Upper lobe of left lung (tissue), 6 donors: Measurements from ENCODE around the gene PTPRD. TPM values are rescaled to one million over a fixed set of nuclear protein-coding genes. Genes with fewer than 3 reads are reported as not detected.

Experiments used
- ATAC-seq, 2 donors: fragments of 200-7000 bp; cut with Tn5 transposase; one replicate each; pipeline ENCODE4 v1.9.1; 2022; ENCODE audit warnings: mild to moderate bottlenecking in 2 of 2, moderate library complexity in 2 of 2; ENCODE audit not compliant: low FRiP score in 2 of 2
- DNase-seq, 2 donors: peaks; one replicate each; pipeline ENCODE4 v3.0.0-alpha.2; 2019 to 2020
- H3K27ac ChIP-seq, 4 donors: fragments of 200-600 bp; sonication (generic); one replicate each; pipeline ENCODE4 v1.5.1; 2016 to 2019
- H3K27me3 ChIP-seq, 4 donors: fragments of 200-600 bp; sonication (generic); one replicate each; pipeline ENCODE4 v1.5.1; 2017 to 2019
- H3K36me3 ChIP-seq, 4 donors: fragments of 200-600 bp; sonication (generic); one replicate each; pipeline ENCODE4 v1.5.1; 2016 to 2019
- H3K4me1 ChIP-seq, 4 donors: fragments of 200-600 bp; sonication (generic); one replicate each; pipeline ENCODE4 v1.5.1; 2018 to 2019
- H3K4me3 ChIP-seq, 4 donors: fragments of 200-600 bp; sonication (generic); one replicate each; pipeline ENCODE4 v1.5.1; 2017 to 2019; ENCODE audit warnings: mild to moderate bottlenecking in 2 of 4, moderate library complexity in 1 of 4
- H3K9me3 ChIP-seq, 4 donors: fragments of 200-600 bp; sonication (generic); one replicate each; pipeline ENCODE4 v1.5.1; 2018 to 2019
- CTCF ChIP-seq, 6 experiments: fragments of 450-650 bp in 4 of 6; fragments of 200-600 bp in 2 of 6; sonication (generic) in 2 of 6; IDR thresholded peaks; one replicate each; pipeline ENCODE4 v1.5.1; 2016 to 2019; ENCODE audit warnings: antibody characterized with exemption in 6 of 6
- EP300 ChIP-seq, 4 donors: sonication (generic); formaldehyde crosslinking; IDR thresholded peaks; one replicate each; pipeline ENCODE4 v1.5.1; 2017; ENCODE audit warnings: antibody characterized with exemption in 4 of 4, control low read depth in 2 of 4
- POLR2A ChIP-seq, 4 donors: fragments of 450-650 bp; IDR thresholded peaks; one replicate each; pipeline ENCODE4 v1.5.1; 2016 to 2017; ENCODE audit warnings: antibody characterized with exemption in 4 of 4, mild to moderate bottlenecking in 2 of 4
- POLR2AphosphoS5 ChIP-seq, 2 donors: sonication (generic); formaldehyde crosslinking; IDR thresholded peaks; one replicate each; pipeline ENCODE4 v1.5.1; 2017; ENCODE audit warnings: antibody characterized with exemption in 2 of 2
- WGBS, 2 donors: methylation state at CpG; one replicate each; pipeline ENCODE4 v1.1.5; 2017 to 2018; 5-methylcytosine and 5-hydroxymethylcytosine counted together
- total RNA-seq, 6 donors: library from RNA; depleted of rRNA in 4 of 6; stranded (reverse); fragments of >200 nt in 4 of 6; gene quantifications; one replicate each; pipeline versions ENCODE4 v1.1.0 to v1.2.1, GENCODE V29; 2016 to 2021
- donor health status: DM: no; HTN: no; CAD: no; lungs with moderate emphysema.
- donor health status: DM: no; HTN: yes; CAD: no; lungs with severe emphysema.

The PTPRD gene
- total RNA-seq, 6 donors from 2014 or later: 7.4 to 46.1 (median 14.5) TPM

GRCh38 chr9:8431505-8431904, 2181.3 kb downstream of the PTPRD start:
- 90 to 91% methylated on average over 1 of the region's 1 CpG for WGBS, 2 donors
- H3K27me3 ChIP-seq: no peaks in the 10 kb centered on the region
- no peak overlapping the region for H3K4me3 ChIP-seq
- H3K36me3 ChIP-seq: no peaks in the 10 kb centered on the region
- TF ChIP-seq EP300 (IDR thresholded peaks at IDR 0.05): no peak
- TF ChIP-seq POLR2A (IDR thresholded peaks at IDR 0.05): no peak
- TF ChIP-seq CTCF (IDR thresholded peaks at IDR 0.05): no peak
- TF ChIP-seq POLR2AphosphoS5 (IDR thresholded peaks at IDR 0.05): no peak
- no peaks in the 10 kb centered on the region for H3K4me1 ChIP-seq
- H3K9me3 ChIP-seq: no peaks in the 10 kb centered on the region
- DNase-seq (no peak), ATAC-seq (no peak)
- H3K27ac ChIP-seq: no peak overlapping the region

- no peaks in the 10 kb centered on the region for H3K27me3 ChIP-seq
- DNase-seq: no peak
- TF ChIP-seq POLR2A (IDR thresholded peaks at IDR 0.05) (no peak), POLR2AphosphoS5 (IDR thresholded peaks at IDR 0.05) (no peak), CTCF (IDR thresholded peaks at IDR 0.05) (no peak), EP300 (IDR thresholded peaks at IDR 0.05) (no peak)
Measured at GRCh38 chr9:8430945-8431344, 2181.9 kb downstream of the PTPRD start.

DNA sequence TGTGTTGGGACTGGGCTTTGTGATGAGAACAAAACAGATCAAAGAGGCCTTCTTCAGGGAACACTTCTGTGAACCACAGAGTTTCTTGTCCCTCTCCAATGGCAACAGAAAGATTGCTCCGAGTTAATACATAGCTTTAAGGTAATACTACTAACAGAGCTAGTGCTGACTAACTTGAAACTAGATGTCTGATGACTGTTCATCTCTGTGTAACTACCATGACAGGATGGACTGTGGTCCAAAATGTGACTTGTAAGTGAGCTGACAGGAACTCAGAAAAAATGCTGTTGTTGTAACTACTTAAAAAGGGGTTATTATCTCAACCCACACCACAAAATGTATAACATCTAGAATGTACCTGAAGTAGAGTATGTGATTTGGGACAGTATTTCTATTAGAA, 2183.0 kb downstream of the PTPRD start:
- Histone ChIP-seq H3K9me3 (no peaks in the 10 kb centered on the region), H3K27me3 (no peaks in the 10 kb centered on the region), H3K4me3 (no peak overlapping the region), H3K36me3 (no peaks in the 10 kb centered on the region), H3K27ac (no peak overlapping the region), H3K4me1 (no peaks in the 10 kb centered on the region)
- WGBS, 2 donors: 90 to 95% methylated on average over 1 of the region's 1 CpG
- ATAC-seq: no peak
- TF ChIP-seq POLR2A (IDR thresholded peaks at IDR 0.05): no peak
- no peak for TF ChIP-seq CTCF (IDR thresholded peaks at IDR 0.05)
- TF ChIP-seq EP300 (IDR thresholded peaks at IDR 0.05): no peak
- no peak for TF ChIP-seq POLR2AphosphoS5 (IDR thresholded peaks at IDR 0.05)
- DNase-seq: no peak

More at GRCh38 chr9:8430945-8431344, 2181.9 kb downstream of the PTPRD start:
- Histone ChIP-seq H3K9me3 (no peaks in the 10 kb centered on the region), H3K4me1 (no peaks in the 10 kb centered on the region), H3K36me3 (no peaks in the 10 kb centered on the region), H3K4me3 (no peak overlapping the region), H3K27ac (no peak overlapping the region)
- 80 to 84% methylated on average over 5 of the region's 5 CpGs for WGBS, 2 donors
- no peak for ATAC-seq

DNA sequence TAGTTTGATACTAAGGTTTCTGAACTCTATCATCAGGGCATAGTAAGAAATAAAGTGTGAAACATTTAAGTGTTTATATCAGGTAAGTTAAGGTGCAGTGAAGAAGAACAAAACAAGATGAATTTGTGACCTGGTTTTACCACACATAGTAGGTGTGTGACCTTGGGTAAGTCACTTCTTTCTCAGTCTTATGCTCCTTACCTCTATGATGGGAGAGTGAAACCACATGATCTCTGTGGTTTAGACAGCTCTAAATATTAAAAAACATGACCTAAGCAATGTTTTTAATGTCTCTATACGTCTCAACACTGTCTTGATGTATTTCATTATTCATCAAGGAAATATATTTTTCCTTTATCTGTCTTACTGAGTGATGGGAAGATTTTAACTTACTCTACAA, 2183.6 kb downstream of the PTPRD start:
- Histone ChIP-seq H3K4me3 (no peak overlapping the region), H3K36me3 (no peaks in the 10 kb centered on the region), H3K9me3 (no peaks in the 10 kb centered on the region), H3K4me1 (no peaks in the 10 kb centered on the region), H3K27me3 (no peaks in the 10 kb centered on the region), H3K27ac (no peak overlapping the region)
- TF ChIP-seq CTCF (IDR thresholded peaks at IDR 0.05) (no peak), EP300 (IDR thresholded peaks at IDR 0.05) (no peak), POLR2AphosphoS5 (IDR thresholded peaks at IDR 0.05) (no peak), POLR2A (IDR thresholded peaks at IDR 0.05) (no peak)
- WGBS, 2 donors: 84% methylated on average over 1 of the region's 1 CpG
- DNase-seq: no peak
- ATAC-seq: no peak

- ATAC-seq (no peak), DNase-seq (no peak)
- H3K4me3 ChIP-seq: no peak overlapping the region
- H3K27me3 ChIP-seq: no peaks in the 10 kb centered on the region
- H3K9me3 ChIP-seq: no peaks in the 10 kb centered on the region
- H3K27ac ChIP-seq: no peak overlapping the region
- no peaks in the 10 kb centered on the region for H3K36me3 ChIP-seq
- TF ChIP-seq EP300 (IDR thresholded peaks at IDR 0.05) (no peak), POLR2AphosphoS5 (IDR thresholded peaks at IDR 0.05) (no peak), CTCF (IDR thresholded peaks at IDR 0.05) (no peak), POLR2A (IDR thresholded peaks at IDR 0.05) (no peak)
- no peaks in the 10 kb centered on the region for H3K4me1 ChIP-seq
- 58 to 62% methylated on average over 3 of the region's 3 CpGs for WGBS, 2 donors
Measured at GRCh38 chr9:8428389-8428788, 2184.4 kb downstream of the PTPRD start.
